Heart left ventricle (tissue), 13 donors: ENCODE data around the gene MAML2.

Experiments
- POLR2A ChIP-seq, 2 donors: fragments of 450-650 bp; IDR thresholded peaks; one replicate each; pipeline ENCODE4 v1.6.1; 2017; ENCODE audit warnings: antibody characterized with exemption in 2 of 2, mild to moderate bottlenecking in 2 of 2, moderate library complexity in 2 of 2
- TF ChIP-seq, protein P1 (sequence below), 12 donors: fragments of 200-600 bp; sonication (generic) in 4 of 12; IDR thresholded peaks; one replicate each; pipeline versions ENCODE4 v1.5.0 to v1.8.0; 2018 to 2022; ENCODE audit warnings: antibody characterized with exemption in 12 of 12, mild to moderate bottlenecking in 5 of 12
- donor health status: ischemic (EF 13 %, LVEDD 7.1; RV severe dilation, severe dysfunction).
- donor health status: DM: no; HTN: yes; CAD: no.
- donor health status: DM: no; HTN: no; CAD: no.
- donor health status: ischemic (EF 25% LVEDD 6.9; RV normal size, moderate dysfunction).
- donor health status: ischemic (EF 25% LVEDD 5.7; RV mildly dilated, moderate dysfunction).
- donor health status: ischemic (EF 35%, LVEDD 5.7; RV mildly dilated, moderate dysfunction).
- donor health status: nonischemic (EF 11% LVEDD 7.7; RV severe dilation, severe dysfunction).
- donor health status: DM: yes; HTN: yes; CAD: no.
- donor health status: PGD.
- donor health status: ischemic (EF 29% LVEDD 5.4; RV normal size, mild dysfunction).
- donor health status: nonischemic (EF 23%, LVEDD 6.1; RV moderate dilation, normal function).

DNA sequence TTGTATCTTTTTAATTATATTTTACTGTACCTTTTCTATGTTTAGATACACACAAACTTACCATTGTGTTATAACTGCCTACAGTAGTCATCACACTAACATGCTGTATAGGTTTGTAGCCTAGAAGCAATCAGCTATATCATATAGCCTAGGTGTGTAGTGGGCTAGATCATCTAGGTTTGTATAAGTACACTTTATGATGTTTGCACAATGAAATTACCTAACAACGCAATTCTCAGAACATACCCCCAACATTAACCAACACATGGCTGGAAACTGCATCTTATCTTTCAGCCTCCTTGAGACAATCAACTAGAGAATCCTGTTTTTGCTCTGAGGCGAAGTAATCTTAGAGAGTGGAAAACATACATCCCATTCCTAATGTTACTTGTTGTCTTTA, 358.9 kb downstream of the MAML2 start:
- TF ChIP-seq, protein P1, sequence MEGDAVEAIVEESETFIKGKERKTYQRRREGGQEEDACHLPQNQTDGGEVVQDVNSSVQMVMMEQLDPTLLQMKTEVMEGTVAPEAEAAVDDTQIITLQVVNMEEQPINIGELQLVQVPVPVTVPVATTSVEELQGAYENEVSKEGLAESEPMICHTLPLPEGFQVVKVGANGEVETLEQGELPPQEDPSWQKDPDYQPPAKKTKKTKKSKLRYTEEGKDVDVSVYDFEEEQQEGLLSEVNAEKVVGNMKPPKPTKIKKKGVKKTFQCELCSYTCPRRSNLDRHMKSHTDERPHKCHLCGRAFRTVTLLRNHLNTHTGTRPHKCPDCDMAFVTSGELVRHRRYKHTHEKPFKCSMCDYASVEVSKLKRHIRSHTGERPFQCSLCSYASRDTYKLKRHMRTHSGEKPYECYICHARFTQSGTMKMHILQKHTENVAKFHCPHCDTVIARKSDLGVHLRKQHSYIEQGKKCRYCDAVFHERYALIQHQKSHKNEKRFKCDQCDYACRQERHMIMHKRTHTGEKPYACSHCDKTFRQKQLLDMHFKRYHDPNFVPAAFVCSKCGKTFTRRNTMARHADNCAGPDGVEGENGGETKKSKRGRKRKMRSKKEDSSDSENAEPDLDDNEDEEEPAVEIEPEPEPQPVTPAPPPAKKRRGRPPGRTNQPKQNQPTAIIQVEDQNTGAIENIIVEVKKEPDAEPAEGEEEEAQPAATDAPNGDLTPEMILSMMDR (IDR thresholded peaks at IDR 0.05), result no peak
- TF ChIP-seq POLR2A (IDR thresholded peaks at IDR 0.05), result no peak
